IMR-90 (cell line): ENCODE results near the gene CEP95.

Experiments used
- CEBPB ChIP-seq: IDR thresholded peaks from 2 replicates; pipeline ENCODE4 v1.6.1; 2012; ENCODE audit warnings: low read depth, low read length, improper control_type of control experiment
- CTCF ChIP-seq: conservative IDR thresholded peaks from 2 replicates; pipeline ENCODE4 v1.5.1; 2012; ENCODE audit warnings: mild to moderate bottlenecking, low read depth, low read length, improper control_type of control experiment
- ELK1 ChIP-seq: fragments of 150-350 bp; IDR thresholded peaks from 2 replicates; pipeline ENCODE4 v1.6.1; 2016; ENCODE audit warnings: low read depth, mild to moderate bottlenecking, low read length, moderate library complexity, borderline replicate concordance
- FOS ChIP-seq: fragments of 150-350 bp; IDR thresholded peaks from 2 replicates; pipeline ENCODE4 v1.6.1; 2016; ENCODE audit warnings: low read depth, low read length
- MXI1 ChIP-seq: IDR thresholded peaks from 2 replicates; pipeline ENCODE4 v1.6.1; 2012; ENCODE audit warnings: low read depth, mild to moderate bottlenecking, low read length, moderate library complexity, borderline replicate concordance
- NFE2L2 ChIP-seq: fragments of 150-350 bp; IDR thresholded peaks from 2 replicates; pipeline ENCODE4 v1.6.1; 2016; ENCODE audit warnings: low read depth, mild to moderate bottlenecking, low read length
- POLR2A ChIP-seq: IDR thresholded peaks from 2 replicates; pipeline ENCODE4 v1.6.1; 2012; ENCODE audit warnings: mild to moderate bottlenecking, low read depth, low read length
- RAD21 ChIP-seq: IDR thresholded peaks from 2 replicates; pipeline ENCODE4 v1.6.1; 2012; ENCODE audit warnings: low read length, improper control_type of control experiment
- RCOR1 ChIP-seq: IDR thresholded peaks from 2 replicates; pipeline ENCODE4 v1.6.1; 2012; ENCODE audit warnings: mild to moderate bottlenecking, low read length, improper control_type of control experiment; ENCODE audit not compliant: insufficient replicate concordance
- RFX5 ChIP-seq: IDR thresholded peaks from 2 replicates; pipeline ENCODE4 v1.8.0; 2012; ENCODE audit warnings: low read depth, mild to moderate bottlenecking, low read length, moderate library complexity
- SMC3 ChIP-seq: fragments of 150-350 bp; IDR thresholded peaks from 2 replicates; pipeline ENCODE4 v1.6.1; 2016; ENCODE audit warnings: low read depth, mild to moderate bottlenecking, antibody characterized with exemption, low read length, moderate library complexity
- USF2 ChIP-seq: fragments of 150-350 bp; IDR thresholded peaks from 2 replicates; pipeline ENCODE4 v1.6.1; 2017; ENCODE audit warnings: mild to moderate bottlenecking, antibody characterized with exemption, low read length, low read depth

- no peak for TF ChIP-seq SMC3
- TF ChIP-seq CTCF = no peak
- TF ChIP-seq ELK1 = no peak
- peak; percentile 8; the same call in 1 of the 2 replicates for TF ChIP-seq FOS
- no peak for TF ChIP-seq MXI1
- peak; percentile 99 for TF ChIP-seq POLR2A
- TF ChIP-seq RAD21 = no peak
- peak; percentile 55; the same call in 1 of the 2 replicates for TF ChIP-seq NFE2L2
- no peak for TF ChIP-seq RCOR1
- peak; percentile 68 for TF ChIP-seq CEBPB
- TF ChIP-seq USF2 = no peak
- TF ChIP-seq RFX5 = no peak
Measured at GRCh38 chr17:64506201-64506575, 589 bp upstream of the CEP95 start, which contains the start of gene DDX5.
